ENCODE results near the gene TCF7.

DNA sequence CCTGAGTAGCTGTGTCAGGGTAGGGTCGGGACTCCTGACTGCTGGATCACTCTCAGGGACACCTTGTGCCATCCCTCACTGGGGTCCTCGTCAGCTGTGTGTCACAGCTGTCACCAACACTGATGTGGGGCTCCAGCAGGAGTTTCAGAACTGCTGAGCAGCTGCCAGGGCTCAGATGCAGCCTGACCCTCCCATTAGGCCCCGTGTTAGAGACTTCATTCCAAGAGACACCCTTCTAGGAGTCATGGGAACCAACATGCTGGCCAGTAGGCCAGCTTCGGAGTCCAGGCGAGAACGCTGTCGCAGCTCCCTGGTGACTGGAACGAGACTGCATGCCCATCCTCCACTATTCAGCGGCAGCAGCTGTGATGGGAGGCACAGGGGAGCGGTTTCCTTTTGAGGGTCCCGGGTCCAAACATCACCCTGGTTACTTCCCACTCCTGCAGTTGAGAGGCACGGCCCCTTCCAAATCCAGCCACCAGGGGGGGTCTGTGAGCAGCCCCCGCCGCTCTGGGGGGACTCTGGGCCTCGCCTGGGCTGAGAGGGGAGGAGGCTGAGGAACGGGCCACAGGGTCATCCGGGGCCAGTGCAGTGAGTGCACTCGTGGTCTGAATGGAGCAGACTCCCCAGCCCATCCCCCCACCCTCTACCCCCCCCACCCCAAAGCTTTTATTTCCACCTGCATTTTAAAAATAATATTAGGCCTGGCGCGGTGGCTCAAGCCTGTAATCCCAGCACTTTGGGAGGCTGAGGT lies 12.6 kb upstream of the TCF7 start:
- TF ChIP-seq, protein P1, sequence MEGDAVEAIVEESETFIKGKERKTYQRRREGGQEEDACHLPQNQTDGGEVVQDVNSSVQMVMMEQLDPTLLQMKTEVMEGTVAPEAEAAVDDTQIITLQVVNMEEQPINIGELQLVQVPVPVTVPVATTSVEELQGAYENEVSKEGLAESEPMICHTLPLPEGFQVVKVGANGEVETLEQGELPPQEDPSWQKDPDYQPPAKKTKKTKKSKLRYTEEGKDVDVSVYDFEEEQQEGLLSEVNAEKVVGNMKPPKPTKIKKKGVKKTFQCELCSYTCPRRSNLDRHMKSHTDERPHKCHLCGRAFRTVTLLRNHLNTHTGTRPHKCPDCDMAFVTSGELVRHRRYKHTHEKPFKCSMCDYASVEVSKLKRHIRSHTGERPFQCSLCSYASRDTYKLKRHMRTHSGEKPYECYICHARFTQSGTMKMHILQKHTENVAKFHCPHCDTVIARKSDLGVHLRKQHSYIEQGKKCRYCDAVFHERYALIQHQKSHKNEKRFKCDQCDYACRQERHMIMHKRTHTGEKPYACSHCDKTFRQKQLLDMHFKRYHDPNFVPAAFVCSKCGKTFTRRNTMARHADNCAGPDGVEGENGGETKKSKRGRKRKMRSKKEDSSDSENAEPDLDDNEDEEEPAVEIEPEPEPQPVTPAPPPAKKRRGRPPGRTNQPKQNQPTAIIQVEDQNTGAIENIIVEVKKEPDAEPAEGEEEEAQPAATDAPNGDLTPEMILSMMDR (conservative IDR thresholded peaks at IDR 0.05): peak; percentile 96
- TF ChIP-seq ZFX (IDR thresholded peaks at IDR 0.05): no peak

All from C4-2B (cell line).